Activated CD4-positive, alpha-beta T cell treated with anti-CD3 and anti-CD28 coated beads for 48 hours (primary cell): ENCODE results near the gene KDM4B.

Experiments used
- DNase-seq: peaks from one replicate; pipeline ENCODE4 v3.0.0-alpha.2; 2020

KDM4B gene

GRCh38 chr19:5016781-5017180 is 47.9 kb downstream of the KDM4B start:
- DNase-seq, result no peak

DNA sequence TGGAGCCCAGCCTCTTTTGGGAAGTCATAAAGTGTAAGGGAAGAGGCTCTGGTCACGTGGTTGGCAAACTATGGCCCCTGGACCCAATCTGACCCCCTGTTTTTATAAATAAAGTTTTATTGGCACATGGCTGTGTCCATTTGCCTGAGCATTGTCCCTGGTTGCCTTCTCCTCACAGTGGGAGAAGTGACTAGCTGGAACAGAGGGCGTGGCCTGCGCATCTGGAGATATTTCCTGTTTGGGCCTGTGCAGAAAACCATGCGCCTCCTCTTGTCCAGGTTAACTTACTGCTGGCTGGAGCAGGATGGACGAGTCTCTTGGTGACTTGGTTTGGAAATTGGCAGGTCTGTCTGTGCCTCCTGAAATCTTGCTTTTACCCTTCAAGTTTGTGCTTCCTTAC is 48.3 kb downstream of the KDM4B start:
- DNase-seq, result no peak

DNA sequence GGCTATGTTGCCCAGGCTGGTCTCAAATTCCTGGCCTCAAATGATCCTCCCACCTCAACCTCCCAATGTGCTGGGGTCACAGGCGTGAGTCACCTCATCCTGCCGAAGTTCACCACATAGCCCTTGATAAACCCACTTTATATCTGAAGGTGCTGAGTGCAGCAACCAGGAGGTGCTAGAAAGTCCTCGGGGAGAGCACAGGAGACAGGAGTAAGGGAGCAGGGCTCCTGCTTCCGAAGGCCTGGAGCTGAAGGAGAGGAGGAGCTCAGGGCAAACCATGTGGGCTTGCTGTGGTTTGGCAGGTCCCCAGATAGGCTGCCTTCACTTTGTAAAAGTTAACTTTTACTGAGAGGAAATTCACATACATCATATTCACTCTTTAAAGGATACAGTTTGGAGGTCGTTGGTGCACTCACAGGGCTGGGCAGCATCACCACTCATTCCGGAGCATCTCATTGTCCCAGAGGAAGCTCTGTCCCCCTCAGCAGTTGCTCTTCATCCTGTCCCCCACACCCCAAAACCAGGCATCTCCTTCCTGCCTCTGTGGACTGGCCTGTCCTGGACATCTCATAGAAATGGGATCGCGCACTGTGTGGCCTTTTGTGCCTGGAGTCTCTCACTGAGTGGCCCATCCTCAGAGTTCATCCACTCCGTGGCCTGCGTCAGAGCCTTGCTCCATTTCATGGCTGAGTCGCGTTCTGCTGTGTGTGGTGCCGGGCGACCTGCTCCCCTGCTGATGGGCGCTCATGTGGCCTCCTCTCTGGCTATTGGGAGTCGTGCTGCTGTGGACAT is 49.5 kb downstream of the KDM4B start:
- DNase-seq, result no peak

- DNase-seq, result no peak
Observed at GRCh38 chr19:5020368-5020767, 51.5 kb downstream of the KDM4B start.

DNA sequence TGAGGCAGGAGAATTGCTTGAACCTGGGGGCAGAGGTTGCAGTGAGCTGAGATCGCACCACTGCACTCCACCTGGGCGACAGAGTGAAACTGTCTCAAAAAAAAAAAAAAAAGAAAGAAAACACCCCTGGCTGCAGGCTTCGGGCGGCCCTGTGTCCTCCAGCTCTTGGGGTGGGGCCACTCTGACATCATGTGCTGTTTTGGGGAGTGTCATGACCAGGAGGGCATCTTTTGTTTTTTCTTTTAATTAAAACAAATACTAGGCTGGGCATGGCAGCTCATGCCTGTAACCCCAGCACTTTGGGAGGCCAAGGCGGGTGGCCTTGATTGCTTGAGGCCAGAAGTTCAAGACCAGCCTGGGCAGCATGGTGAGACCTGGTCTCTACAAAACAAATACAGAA is 52.1 kb downstream of the KDM4B start:
- DNase-seq, result no peak

GRCh38 chr19:5022066-5022860 is 53.4 kb downstream of the KDM4B start:
- DNase-seq, result no peak

DNA sequence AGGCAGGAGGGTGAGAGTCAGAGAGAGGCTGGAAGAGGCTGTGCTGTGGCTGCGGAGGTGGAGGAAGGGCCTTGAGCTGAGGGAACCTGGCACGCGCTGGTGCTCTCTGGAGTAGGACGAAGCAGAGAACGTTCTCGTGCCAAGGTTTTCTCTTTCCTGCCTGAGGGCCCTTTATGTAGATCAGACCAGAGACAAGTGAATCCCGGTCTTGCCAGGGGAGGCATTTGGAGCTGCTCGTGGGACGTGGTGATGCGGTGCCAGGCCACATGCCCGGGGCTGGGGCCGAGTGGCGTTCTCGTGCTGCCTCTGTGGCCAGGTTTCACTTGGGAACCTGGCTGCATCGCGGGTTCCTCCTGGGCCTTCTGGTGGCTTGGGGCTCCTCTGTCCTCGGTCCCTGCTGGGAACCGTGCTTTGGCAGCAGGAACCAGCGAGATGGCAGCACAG is 54.2 kb downstream of the KDM4B start:
- no peak for DNase-seq

DNA sequence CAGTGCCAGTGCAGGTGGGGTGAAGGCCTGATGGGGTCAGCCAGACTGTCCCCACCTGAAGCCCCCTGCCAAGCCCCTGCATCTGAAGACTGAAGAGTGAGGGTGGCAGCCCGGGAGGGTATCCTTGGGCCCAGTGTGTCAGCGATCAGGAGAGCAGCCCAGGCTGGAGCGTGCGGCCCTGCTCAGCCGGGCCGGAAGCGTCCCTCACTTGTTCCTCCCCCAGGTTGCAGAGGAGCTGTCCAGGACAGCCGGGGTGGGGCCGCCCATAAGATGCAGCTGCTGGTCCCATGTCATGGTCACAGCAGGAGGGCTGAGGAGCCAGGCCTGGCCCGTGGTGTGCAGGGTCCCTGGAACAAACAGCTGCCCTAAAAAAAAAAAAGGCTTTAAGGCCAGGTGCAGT is 55.4 kb downstream of the KDM4B start:
- no peak for DNase-seq

DNA sequence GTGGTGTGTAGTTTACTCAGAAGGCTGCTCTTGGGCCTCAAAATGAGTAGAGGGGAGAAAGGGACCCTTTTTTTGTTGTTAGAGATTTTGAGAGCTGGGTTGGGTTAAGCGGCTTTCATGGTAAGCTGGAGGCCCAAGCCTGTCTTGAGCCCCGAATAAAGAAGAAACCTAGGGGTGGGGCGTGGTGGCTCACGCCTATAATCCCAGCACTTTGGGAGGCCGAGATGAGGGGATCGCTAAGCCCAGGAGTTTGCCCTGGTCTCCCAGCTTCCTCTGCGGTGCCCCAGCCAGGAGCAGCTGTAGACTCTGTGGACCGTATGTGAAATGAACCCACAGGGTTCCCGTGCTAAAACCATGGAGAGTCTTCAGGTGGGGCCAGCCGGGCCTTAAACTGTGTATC is 56.1 kb downstream of the KDM4B start:
- DNase-seq, result no peak

GRCh38 chr19:5026706-5027273 is 57.9 kb downstream of the KDM4B start:
- DNase-seq, result no peak

DNA sequence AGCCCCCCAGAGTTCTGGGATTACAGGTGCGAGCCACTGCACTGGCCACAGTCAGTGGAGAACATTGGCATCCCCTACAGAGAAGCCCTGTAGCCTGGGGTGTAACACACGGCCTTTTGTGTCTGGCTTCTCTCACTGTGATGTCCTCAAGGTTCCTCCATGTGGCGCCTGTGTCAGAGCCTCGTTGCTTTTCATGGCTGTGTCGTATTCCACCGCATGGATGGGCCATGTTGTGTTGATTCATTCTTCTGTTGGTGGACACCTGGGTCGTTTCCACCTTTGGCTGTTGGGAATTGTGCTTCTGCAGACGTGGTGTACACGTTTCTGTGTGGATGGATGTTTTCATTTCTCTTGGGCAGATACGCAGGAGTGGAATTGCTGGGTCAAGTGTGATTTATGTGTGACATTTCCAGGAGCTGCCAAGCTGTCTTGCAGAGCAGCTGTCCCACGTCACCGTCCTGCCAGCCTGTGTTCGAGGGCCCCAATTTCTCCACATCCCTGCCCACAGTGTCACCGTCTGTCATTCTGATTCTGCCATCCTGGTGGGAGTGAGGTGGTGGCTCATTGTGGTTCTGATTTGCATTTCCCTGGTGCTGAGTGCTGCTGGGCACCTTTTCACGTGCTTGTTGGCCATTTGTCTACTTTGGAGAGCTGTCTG is 59.4 kb downstream of the KDM4B start:
- DNase-seq, result no peak

- peak; percentile 81 for DNase-seq
Observed at GRCh38 chr19:5029596-5029995, 60.7 kb downstream of the KDM4B start.

GRCh38 chr19:5030136-5030820 is 61.4 kb downstream of the KDM4B start:
- no peak for DNase-seq

- no peak for DNase-seq
Observed at GRCh38 chr19:5030822-5031221, 61.9 kb downstream of the KDM4B start.

- peak; percentile 89 for DNase-seq
Observed at GRCh38 chr19:5031231-5032100, 62.6 kb downstream of the KDM4B start.

DNA sequence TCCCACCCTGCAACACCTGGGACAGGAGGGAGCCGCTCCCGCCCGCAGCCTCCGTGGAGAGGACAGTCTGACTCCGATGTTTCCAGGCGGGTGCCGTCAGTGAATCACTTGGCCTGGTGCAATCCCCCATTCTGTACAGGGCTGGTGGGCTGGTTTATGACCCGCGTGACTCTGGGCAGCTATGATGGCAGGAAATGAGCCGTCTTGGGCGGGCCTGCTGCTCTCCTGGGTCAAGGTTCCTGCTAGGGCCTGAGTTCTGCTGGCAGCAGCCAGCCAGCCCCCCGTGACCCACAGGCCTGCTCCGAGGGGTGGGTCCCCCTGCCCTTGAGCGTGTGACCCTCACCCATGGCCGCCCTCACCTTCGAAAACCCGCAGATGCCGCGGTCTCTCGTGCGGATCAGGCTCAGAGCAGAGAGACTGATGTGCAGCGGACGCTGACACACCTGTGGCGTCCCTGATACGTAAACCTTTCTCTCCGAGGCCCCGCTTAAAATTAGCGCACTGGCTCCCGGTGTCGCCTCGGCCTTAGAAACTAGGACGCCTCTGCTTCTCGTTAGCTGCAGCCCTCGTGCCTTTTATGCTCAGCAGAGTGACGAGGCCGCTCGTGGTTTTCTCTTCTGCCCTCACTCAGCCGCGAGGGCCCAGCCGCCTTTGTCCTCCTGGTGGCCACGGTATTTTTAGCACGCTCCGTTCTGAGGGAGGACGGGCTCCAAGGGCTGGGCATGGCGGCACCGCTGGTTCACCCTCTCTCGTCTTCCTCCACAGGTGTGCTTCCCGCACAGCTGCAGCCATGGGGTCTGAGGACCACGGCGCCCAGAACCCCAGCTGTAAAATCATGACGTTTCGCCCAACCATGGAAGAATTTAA is 63.4 kb downstream of the KDM4B start:
- DNase-seq, result no peak

GRCh38 chr19:5035105-5035761 is 66.3 kb downstream of the KDM4B start:
- DNase-seq, result no peak

DNA sequence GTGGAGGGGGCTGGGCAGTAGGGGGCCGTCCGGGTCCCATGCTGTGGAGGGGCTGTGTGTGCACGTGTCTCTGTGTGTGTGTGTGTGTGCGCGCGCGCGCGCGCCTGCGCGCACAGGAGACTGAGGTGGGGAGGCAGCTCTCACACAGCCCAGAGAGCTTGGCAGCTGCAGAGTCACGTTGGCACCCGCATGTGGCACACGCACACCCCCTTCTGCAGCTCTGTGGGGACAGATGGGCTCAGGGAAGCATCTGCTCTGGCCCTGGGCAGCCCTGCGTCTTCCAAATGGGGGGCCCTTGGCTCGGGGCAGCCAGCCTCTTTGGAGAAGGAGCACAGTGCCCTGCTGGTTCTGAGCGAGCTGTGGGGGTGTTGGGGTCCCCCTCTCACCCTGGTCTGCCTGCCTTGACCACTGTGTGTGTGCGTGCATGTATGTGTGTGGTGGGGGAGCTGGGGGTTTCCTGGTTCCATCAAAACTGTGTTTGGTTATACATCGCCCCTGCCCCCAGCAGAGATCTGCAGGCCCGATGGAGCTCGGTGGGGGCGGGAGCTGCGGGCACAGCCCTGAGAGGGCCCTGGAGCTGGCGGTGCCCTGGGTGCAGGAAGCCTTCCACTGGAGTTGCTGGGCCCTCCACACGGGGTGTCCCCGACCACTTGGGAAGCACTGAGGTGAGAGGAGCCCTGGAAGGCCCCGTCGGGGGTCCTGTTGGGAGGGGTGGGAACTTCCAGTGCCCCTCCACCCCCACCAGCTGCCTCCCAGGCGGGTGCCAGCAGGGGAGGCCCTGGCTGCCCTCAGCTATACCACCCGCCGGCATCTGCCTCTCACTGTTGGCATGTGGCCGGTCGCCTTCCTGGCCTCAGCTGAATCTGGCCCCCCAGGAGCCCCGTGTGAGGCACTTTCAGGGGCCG is 67.1 kb downstream of the KDM4B start:
- no peak for DNase-seq
